NT2/D1 (cell line): Measurements from ENCODE around the gene PA2G4.

Experiments
- YY1 ChIP-seq: IDR thresholded peaks from 2 replicates; pipeline ENCODE4 v1.6.1; 2011; ENCODE audit not compliant: insufficient read length, insufficient read depth
- ZNF274 ChIP-seq: IDR thresholded peaks from 2 replicates; pipeline ENCODE4 v1.6.1; 2011; ENCODE audit warnings: mild to moderate bottlenecking, low read depth, low read length

DNA sequence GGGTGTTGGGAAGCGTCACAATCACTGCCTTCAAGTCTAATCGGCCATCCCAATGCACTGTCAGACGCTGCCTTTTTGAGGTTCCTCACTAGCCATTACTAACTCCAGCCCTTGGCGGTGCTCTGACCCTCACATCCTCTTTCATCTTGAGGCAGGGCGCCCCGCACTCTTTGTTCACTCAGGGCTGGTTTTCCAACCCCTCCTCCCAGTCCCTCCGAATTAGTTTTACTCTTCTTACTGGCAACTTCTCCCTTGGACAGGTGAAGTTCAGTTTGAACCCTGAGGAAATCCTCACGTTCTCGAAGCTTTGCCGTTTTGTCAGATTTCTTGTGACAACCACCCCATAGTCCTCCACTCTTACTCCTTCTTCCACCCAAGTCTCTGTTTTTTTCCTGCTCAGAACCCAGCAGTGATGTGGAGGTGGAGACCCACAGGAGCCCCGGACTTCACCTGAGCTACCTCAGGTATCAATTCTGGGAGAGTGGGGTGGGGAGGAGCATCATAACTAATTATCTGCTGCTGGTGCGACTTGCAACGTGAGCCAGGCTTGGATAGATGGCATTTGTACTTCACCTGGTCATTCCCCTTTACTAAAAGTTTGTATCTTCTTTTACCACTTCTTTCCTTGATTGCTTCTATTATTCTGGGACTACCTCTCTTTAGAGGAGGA is 14.5 kb downstream of the PA2G4 start:
- TF ChIP-seq YY1 (no peak), ZNF274 (no peak)
